OCI-LY7 (cell line): ENCODE measurements around the gene NCKAP5. TPM values are rescaled to one million over a fixed set of nuclear protein-coding genes. Genes with fewer than 3 reads are reported as not detected.

Experiments
- BruUV-seq: library from RNA; stranded (reverse); fragments of 400-500 nt; replicated peaks from 2 replicates; lab custom pipeline; 2021; lab: Mats Ljungman, UMichigan
- CTCF ChIA-PET: fragments of 300-600 bp; sonication (Branson Sonifier 250); formaldehyde crosslinking; loops from one replicate; lab custom pipeline; 2022; ENCODE audit warnings: antibody characterized with exemption; ENCODE audit not compliant: unreplicated experiment; lab: Charles Lee
- POLR2A ChIA-PET: fragments of 300-600 bp; sonication (Branson Sonifier 250); formaldehyde crosslinking; loops from one replicate; lab custom pipeline; 2022; ENCODE audit warnings: antibody characterized with exemption; lab: Charles Lee
- DNase-seq: peaks from one replicate; pipeline ENCODE4 v3.0.0-alpha.2; 2015; ENCODE audit warnings: low spot score
- H2AFZ ChIP-seq: fragments of 200-600 bp; sonication (generic), shearing (Covaris generic); 2 replicates; pipeline ENCODE4 v1.6.1; 2014; ENCODE audit warnings: mild to moderate bottlenecking, antibody characterized with exemption, low read length, moderate library complexity
- H3K27ac ChIP-seq: fragments of 200-600 bp; sonication (generic); 2 replicates; pipeline ENCODE4 v1.5.1; 2014; ENCODE audit warnings: mixed run types, low read depth, mild to moderate bottlenecking, moderate library complexity, low read length, inconsistent platforms; ENCODE audit not compliant: poor library complexity, severe bottlenecking
- H3K36me3 ChIP-seq: fragments of 200-600 bp; sonication (generic); 2 replicates; pipeline ENCODE4 v1.6.1; 2014; ENCODE audit warnings: mild to moderate bottlenecking, antibody characterized with exemption, low read length, moderate library complexity, mixed read lengths; ENCODE audit not compliant: insufficient read depth
- H3K4me1 ChIP-seq: fragments of 200-600 bp; sonication (generic); 2 replicates; pipeline ENCODE4 v1.5.1; 2014; ENCODE audit warnings: mild to moderate bottlenecking, low read length; ENCODE audit not compliant: insufficient read depth, poor library complexity, severe bottlenecking
- H3K4me2 ChIP-seq: fragments of 200-600 bp; sonication (generic); 2 replicates; pipeline ENCODE4 v1.6.1; 2014; ENCODE audit warnings: mild to moderate bottlenecking, low read length
- H3K4me3 ChIP-seq: fragments of 200-600 bp; sonication (generic); 2 replicates; pipeline ENCODE4 v1.5.1; 2014; ENCODE audit warnings: mild to moderate bottlenecking, low read depth, low read length; ENCODE audit not compliant: poor library complexity, severe bottlenecking
- H3K79me2 ChIP-seq: fragments of 200-600 bp; sonication (generic); 2 replicates; pipeline ENCODE4 v1.6.1; 2016; ENCODE audit warnings: low read depth, mild to moderate bottlenecking, low read length, moderate library complexity, mixed read lengths; ENCODE audit not compliant: insufficient read depth
- H3K9me2 ChIP-seq: fragments of 200-600 bp; sonication (generic); 2 replicates; pipeline ENCODE4 v1.6.1; 2016; ENCODE audit warnings: mild to moderate bottlenecking, low read length, mixed read lengths; ENCODE audit not compliant: insufficient read depth
- H3K9me3 ChIP-seq: fragments of 200-600 bp; sonication (generic); 2 replicates; pipeline ENCODE4 v1.6.1; 2014; ENCODE audit warnings: mild to moderate bottlenecking, mixed run types, low read length, mixed read lengths
- H4K20me1 ChIP-seq: fragments of 200-600 bp; sonication (generic); 2 replicates; pipeline ENCODE4 v1.6.1; 2014; ENCODE audit warnings: mild to moderate bottlenecking, antibody characterized with exemption, low read length, moderate library complexity, mixed read lengths; ENCODE audit not compliant: insufficient read depth
- EZH2phosphoT487 ChIP-seq: fragments of 200-600 bp; sonication (generic); IDR thresholded peaks from 2 replicates; pipeline ENCODE4 v1.6.1; 2018; ENCODE audit warnings: low read depth, borderline replicate concordance, mild to moderate bottlenecking, mixed run types, antibody characterized with exemption, low read length, moderate library complexity, mixed read lengths
- intact Hi-C: fragments of 100-400 bp; cut with micrococcal nuclease; formaldehyde crosslinking; loops from one replicate; pipeline ENCODE4 v1.10.0; 2022; ENCODE audit not compliant: unreplicated experiment
- total RNA-seq, 2 experiments: library from RNA; depleted of rRNA in 1 of 2; stranded (reverse); fragments of >200 nt in 1 of 2; shearing (Covaris generic) in 1 of 2; gene quantifications; 2 replicates each; pipeline ENCODE4 v1.2.3, GENCODE V29; 2014 to 2022
- TF ChIP-seq, protein P1 (sequence below): fragments of 200-600 bp; sonication (generic); conservative IDR thresholded peaks from 2 replicates; pipeline ENCODE4 v1.5.1; 2014; ENCODE audit warnings: mild to moderate bottlenecking, antibody characterized with exemption, low read length, moderate library complexity, mixed read lengths

Gene NCKAP5
- total RNA-seq, 2 experiments from 2014 or later: not detected

DNA sequence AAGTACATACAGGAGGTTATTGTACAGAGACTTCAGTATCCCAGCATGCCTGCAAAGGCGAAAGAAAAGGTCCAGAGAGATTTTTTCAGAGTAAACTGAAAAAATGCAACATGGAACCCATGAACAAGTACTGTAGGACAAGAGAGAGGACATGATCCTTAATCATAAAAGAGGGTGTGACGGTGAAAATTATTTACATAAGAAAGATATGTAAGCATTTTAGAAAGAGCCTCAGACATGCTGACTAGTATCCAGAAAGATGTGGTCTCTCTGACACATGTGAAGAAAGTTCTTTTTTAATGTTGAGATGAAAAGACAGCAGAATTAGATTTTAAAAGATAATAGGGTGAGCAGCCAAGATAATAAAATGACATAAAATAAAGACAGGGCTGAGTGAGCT lies 262.0 kb downstream of the NCKAP5 start:
- intact Hi-C loops: no loop called here
- no peak overlapping the region for H3K4me2 ChIP-seq
- H3K27ac ChIP-seq: no peak overlapping the region
- POLR2A ChIA-PET: no interaction called here
- H3K36me3 ChIP-seq: no peaks in the 10 kb centered on the region
- TF ChIP-seq, protein P1, sequence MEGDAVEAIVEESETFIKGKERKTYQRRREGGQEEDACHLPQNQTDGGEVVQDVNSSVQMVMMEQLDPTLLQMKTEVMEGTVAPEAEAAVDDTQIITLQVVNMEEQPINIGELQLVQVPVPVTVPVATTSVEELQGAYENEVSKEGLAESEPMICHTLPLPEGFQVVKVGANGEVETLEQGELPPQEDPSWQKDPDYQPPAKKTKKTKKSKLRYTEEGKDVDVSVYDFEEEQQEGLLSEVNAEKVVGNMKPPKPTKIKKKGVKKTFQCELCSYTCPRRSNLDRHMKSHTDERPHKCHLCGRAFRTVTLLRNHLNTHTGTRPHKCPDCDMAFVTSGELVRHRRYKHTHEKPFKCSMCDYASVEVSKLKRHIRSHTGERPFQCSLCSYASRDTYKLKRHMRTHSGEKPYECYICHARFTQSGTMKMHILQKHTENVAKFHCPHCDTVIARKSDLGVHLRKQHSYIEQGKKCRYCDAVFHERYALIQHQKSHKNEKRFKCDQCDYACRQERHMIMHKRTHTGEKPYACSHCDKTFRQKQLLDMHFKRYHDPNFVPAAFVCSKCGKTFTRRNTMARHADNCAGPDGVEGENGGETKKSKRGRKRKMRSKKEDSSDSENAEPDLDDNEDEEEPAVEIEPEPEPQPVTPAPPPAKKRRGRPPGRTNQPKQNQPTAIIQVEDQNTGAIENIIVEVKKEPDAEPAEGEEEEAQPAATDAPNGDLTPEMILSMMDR: no peak
- no peak for TF ChIP-seq EZH2phosphoT487
- H3K4me3 ChIP-seq: no peak overlapping the region
- no peaks in the 10 kb centered on the region for H4K20me1 ChIP-seq
- BruUV-seq: no TSS peak
- H2AFZ ChIP-seq: no peak overlapping the region
- DNase-seq: no peak
- CTCF ChIA-PET: no interaction called here
- H3K4me1 ChIP-seq: no peaks in the 10 kb centered on the region
- H3K79me2 ChIP-seq: no peaks in the 10 kb centered on the region
- H3K9me2 ChIP-seq: no peaks in the 10 kb centered on the region
- no peaks in the 10 kb centered on the region for H3K9me3 ChIP-seq

DNA sequence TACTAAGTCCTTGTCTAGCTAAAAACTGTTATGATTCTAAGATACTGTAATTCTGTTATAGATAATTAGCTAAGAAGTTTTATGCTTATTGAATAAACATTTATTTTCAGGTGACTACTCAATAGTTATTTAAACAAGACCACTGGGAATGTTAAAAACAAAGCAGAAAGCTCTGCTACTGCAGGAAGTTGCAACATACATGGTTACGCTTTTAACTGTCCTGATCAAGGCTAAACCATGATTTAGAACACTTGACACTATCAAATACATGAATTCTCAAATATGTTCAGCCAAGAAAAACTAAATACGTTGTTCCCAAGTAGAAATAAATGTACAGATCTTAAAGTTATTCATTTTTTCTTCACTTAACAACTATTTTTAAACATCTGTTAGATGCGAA lies 263.9 kb downstream of the NCKAP5 start:
- POLR2A ChIA-PET: interaction anchor here (1.0 kb wide), 1 partner anchor 13 kb away, joined by 3 read pairs; no protein-coding TSS in a partner anchor

DNA sequence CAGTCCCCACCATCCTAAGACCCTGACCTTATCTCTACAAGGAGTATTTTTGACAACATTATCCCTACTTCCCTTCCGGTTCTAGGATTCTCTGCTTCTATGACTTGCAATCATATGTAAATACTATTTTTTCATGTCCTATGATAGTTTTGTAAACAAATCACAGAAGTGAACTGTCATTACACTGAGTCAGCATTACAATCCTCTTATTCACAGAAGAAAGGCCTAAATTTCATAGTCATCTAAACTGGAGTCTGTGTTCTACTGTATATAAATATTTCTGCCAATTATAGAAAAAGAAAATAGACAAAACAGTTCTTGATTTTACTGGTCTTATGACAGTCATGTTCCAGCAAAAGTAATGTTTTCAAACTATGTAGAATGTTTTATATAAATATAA lies 265.1 kb downstream of the NCKAP5 start:
- no TSS peak for BruUV-seq
- no peak overlapping the region for H3K4me3 ChIP-seq
- H3K36me3 ChIP-seq: no peaks in the 10 kb centered on the region
- H3K9me2 ChIP-seq: no peaks in the 10 kb centered on the region
- no peak overlapping the region for H3K27ac ChIP-seq
- TF ChIP-seq, protein P1: no peak
- TF ChIP-seq EZH2phosphoT487: no peak
- H3K9me3 ChIP-seq: no peaks in the 10 kb centered on the region
- no peaks in the 10 kb centered on the region for H3K79me2 ChIP-seq
- no peak overlapping the region for H3K4me2 ChIP-seq
- H4K20me1 ChIP-seq: no peaks in the 10 kb centered on the region
- H2AFZ ChIP-seq: no peak overlapping the region
- CTCF ChIA-PET: no interaction called here
- POLR2A ChIA-PET: no interaction called here
- H3K4me1 ChIP-seq: no peaks in the 10 kb centered on the region
- DNase-seq: no peak
- intact Hi-C loops: no loop called here

More for the DNA sequence above, 263.9 kb downstream of the NCKAP5 start:
- no peak for DNase-seq
- CTCF ChIA-PET: no interaction called here
- Histone ChIP-seq H3K9me3 (no peaks in the 10 kb centered on the region), H3K27ac (no peak overlapping the region), H4K20me1 (no peaks in the 10 kb centered on the region), H3K4me3 (no peak overlapping the region), H3K79me2 (no peaks in the 10 kb centered on the region), H3K4me1 (no peaks in the 10 kb centered on the region), H3K9me2 (no peaks in the 10 kb centered on the region), H3K4me2 (no peak overlapping the region), H3K36me3 (no peaks in the 10 kb centered on the region), H2AFZ (no peak overlapping the region)
- BruUV-seq: no TSS peak
- intact Hi-C loops: no loop called here
- TF ChIP-seq, protein P1: no peak
- TF ChIP-seq EZH2phosphoT487: no peak
